Inferior parietal cortex (tissue), 1 donor: ENCODE data around the gene XXYLT1.

Experiments used
- DNase-seq: peaks from one replicate; pipeline ENCODE4 v3.0.0-alpha.2; 2016; ENCODE audit errors: extremely low spot score

The XXYLT1 gene

GRCh38 chr3:195131176-195131575 is 139.8 kb downstream of the XXYLT1 start:
- DNase-seq, result no peak

- no peak for DNase-seq
These were observed 141.1 kb downstream of the XXYLT1 start for GRCh38 chr3:195129644-195130492.

- DNase-seq, result no peak
These were observed 141.8 kb downstream of the XXYLT1 start for GRCh38 chr3:195129072-195129643.

- DNase-seq, result no peak
These were observed 142.5 kb downstream of the XXYLT1 start for GRCh38 chr3:195128255-195129071.

DNA sequence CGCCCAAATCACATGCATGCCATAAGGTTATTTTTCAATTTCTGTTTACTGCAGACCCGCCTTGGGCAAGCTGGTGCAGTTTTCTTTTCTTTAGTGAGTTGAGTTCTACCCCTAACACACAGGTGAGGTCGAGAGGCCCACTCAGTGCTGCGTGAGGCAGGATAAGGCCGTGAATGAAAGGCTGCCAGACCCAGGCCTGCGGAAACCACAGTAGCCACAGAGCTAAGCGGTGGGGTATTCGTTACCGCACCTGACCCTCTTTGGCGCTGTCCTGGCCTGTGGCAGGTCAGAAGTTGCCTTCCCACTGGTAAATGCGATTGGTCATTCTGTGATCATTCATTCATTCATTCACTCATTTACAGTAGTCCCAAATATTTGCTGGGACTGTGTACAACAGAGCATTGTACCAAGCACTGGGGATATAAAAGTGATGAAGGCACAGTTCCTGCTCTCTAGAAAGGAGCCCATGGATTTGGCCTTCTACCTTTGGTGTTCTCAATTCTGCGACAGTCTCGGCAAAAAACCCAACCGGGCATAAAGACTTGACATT is 144.8 kb downstream of the XXYLT1 start:
- DNase-seq, result no peak

DNA sequence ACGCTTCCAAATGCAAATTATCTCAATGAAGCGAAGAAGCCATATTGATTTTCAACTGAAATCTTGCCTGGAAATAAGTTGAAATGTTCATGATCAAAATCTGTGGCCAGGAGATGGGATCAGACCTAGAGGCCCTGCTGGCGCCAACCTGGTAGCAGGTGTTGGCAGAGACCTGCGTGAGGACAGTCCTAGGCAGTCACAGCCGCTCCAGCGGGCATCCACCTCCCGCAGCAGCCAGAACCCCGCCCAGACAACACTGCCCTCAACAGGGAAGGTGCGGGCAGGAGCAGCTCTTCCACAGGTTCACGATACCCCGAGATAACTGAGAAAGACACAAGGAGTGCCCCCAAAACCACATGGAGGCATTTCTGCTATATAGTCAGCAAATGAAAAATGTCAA is 145.3 kb downstream of the XXYLT1 start:
- no peak for DNase-seq

- DNase-seq, result no peak
These were observed 146.5 kb downstream of the XXYLT1 start for GRCh38 chr3:195124378-195124992.

DNA sequence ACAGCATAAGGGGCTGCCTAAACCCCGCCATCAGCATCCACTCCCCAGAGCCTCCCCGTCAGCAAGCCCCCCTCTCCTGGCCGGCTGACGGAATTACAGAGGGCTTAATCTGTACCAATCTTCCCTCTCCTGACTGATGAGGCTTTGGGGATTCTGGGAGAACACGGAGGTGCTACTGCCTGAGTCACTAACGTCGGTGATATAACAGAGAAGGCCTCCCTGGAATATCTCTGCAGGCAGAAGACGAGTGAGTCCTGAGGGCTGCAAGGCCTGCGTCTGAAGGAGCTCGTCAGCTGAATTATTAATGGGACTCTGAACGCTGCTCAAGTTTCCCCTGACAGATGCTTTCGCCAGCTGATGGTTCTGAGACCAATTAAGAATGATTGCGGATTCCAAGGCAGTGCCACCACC is 147.7 kb downstream of the XXYLT1 start:
- DNase-seq, result no peak

DNA sequence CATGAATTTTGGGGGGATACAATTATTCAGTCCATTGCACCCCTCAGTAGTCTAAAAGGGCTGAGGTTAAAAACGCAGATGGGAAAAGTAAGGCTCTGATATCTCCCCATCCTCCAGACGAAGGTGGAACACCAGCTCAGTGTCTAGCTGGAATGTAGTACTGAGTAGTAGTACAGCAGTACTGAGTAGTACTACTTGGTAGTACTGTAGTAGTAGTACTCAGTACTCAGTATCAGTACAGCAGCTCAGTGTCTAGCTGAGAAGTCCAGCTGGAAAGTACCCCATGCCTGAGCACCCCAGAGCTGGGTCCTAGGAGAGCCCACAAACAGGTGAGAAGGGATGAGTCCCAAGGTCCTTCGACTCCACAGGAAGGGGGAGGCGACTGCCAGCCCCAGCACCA is 148.7 kb downstream of the XXYLT1 start:
- no peak for DNase-seq

DNA sequence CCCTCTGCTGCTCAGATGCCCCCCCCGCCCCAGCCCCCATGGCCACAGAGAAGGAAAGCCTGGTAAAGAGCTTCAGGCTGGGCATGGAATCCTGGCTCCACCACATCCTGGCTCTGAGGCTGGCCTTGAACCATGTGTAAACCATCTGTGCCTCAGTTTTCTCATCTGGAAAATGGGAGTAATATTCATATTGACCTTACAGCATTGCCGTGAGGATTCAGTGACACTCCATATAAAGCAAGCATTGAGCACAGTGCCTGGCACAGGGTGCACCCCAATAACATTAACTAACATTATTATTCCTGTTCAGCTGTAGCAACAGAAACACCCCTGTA is 150.7 kb downstream of the XXYLT1 start:
- no peak for DNase-seq

DNA sequence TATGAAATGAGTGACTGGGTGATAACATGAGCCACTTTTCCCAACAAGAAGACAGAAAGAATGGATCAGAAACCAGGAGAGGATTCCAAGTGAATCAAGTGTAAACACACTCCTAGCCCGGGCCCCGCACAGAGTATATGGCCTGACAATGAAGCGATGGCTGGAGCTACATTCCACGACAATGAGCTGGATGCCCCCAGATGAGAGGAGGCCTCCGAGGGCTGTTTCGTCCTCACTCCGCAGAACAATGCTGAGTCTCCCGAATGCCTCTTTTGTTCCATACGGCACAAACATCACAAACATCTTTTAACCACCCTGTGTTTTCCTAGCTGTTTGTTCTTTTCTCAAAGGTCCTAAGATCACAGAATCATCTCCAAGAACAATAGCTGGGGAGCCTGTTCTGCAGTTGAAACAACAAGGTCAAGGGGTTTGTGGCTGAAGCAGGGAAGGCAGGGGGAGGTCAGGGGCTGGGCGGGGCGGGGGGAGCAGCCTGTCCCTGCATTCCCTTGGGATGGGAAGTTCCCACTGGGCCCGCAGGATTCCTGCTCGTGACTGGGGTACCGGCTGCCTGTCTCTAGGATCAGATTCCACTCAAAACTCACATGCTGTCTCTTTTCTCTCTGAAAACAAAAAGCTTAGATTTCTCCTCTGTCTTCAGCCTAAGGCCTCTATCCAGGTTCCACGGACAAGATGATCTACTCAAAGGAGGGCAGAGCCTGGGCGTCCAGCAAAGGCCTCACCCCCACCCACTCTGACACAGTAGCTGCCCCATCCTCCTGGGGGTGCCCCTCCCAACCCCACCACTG is 151.3 kb downstream of the XXYLT1 start:
- no peak for DNase-seq

DNA sequence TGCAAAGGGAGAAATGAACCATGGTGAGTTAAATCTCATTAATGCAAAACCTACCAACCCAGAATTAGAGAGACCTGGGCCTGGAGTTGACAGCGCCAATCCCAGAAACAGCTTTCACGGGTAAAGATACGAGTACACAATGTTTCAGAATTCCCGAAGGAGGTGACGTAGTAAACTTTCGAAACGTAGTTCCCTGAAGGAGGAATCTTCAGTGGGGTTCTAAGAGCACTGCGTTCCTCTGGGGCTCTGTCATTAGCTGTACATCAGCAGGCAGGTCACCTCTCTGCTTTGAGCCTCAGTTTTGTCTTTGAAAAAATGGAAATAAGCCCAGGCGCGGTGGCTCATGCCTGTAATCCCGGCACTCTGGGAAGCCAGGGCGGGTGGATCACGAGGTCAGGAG is 152.3 kb downstream of the XXYLT1 start:
- no peak for DNase-seq

DNA sequence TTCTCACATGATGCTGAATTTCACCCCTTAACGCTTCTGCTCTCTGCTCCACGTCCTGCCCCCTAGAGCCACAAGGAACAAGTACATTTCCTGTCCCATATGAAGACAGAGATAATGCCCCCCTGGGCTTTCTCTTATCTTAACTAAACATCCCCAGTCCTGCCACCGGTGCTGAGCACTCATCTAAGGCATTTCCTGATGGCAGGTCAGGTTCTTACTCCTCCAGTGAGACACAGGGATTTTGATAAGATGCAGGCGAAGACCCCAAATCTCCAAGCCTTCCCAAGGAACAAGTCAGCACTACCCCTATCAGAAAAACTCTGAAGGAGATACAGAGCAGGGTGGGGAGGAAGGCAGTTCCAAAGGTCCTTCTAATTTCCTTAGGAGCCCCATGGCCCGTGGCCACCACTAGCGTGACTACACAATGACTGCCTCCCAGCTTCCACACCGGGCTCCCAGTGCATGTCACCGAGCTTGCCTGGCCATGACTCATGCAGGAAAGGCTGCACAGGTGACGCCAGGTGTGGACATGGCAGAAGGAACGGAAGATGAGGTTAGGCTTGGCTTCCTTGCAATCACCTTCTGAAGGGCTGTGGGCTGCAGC is 152.9 kb downstream of the XXYLT1 start:
- no peak for DNase-seq

DNA sequence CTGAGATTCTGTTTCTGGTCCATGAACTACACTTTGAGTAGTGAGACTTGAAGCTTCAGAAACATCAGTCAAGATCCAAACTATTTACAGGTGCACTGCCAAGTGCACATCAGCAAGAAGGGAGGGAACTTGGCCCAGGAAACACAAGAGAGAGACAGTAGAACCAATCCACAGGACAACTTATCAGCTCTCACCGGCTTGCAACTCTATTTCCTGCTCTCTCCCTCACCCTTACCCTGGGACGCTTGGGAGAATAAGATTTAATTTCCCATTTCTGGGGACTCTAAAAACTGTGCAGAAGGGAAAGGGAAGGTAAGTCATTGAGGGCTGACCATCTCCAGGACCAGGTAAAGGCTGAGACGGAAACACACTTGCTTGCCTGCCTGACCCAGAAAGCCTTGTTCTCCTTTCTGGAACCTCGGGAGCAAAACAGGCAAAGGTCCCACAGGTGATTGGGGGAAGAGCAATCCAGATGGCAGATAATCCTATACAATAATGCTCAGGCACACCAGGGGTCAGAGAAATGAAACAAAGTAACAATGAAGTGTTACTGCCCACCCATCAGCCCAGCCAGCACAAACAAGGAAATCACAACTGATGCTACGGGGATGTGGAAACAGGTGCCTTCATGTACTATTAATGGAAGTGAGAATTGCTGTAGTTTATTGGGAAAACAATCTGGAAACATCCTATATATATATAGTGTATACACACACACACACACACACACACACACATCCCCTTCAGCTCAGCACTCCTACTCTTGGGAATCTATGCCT is 154.4 kb downstream of the XXYLT1 start:
- no peak for DNase-seq

DNA sequence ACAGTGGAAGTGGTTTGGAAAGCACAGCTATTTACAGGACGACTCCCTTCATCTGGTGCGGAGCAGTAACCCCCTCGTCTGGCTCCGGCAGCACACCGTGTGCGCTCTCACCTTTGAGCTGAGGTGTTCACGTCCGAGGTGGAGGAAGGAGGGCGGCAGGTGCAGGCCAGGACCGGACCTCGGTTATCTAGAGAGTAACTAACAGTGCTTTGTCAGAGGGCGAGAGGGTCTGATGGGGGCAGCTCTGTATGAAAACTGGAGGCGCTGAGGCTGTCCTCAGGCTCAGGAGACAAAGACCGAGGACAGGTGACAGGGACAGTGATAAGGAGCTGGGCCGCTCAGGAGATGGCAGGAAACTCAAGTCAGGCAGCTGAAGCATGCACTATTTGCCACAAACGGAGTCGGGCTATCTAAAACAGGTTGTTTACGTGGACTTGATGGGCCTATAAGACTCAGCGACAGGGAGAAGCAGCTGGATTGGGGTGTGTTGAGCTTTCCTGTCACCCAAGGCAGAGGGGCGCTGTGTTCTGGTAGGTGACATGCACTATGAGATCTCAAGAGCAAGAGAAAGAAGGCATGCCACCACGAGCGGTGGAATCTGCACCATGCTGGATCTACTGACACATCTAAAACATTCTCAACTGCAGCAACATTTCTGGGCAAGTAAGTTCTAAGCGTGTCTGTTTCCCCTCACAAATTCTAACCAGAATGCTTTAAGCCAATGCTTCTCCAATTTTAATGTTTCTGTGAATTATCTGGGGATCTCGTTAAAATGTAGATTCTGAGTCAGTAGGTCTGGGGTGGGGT is 155.2 kb downstream of the XXYLT1 start:
- no peak for DNase-seq

GRCh38 chr3:195114786-195115599 is 156.0 kb downstream of the XXYLT1 start:
- DNase-seq, result no peak

DNA sequence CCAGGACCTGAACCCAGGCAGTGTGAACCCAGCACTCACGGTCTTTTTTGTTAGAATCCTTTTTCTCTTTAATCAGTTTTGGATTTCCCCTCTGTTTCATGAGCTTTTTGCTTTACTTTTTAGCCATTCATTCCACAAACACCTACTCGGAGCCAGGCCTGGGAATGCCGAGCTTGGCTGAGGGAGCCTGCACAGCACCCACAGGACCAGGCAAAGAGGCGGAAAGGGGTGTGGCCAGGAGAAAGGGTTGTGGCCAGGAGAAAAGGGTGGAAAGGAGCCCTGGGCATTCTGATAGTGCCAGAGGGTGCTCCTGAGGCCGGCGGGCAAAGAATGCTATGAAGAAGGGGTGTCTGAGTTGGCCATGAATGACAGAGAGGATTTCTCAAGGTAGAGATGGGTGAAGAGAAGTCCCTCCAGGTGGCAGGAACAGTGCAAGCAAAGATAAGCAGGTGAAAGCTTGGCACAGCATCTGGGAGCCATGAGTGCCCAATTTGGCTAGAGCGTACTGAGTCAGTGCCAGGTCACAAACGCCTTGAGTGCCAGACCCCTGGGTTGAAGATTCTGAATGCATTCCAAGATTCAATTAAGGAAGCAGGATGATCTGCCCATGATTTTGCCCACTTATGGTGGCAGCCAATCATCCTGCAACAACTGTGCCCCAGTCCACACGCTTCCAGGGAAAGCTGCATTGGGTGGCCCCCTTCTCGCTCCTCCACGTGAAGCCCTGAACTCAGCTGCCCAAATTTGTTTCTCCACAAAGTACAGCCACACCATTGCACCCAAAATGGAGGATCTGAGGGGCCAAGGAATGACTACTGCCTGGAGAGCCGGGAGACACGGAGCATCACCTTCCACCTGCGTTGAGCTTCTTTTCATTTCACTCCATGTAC is 157.2 kb downstream of the XXYLT1 start:
- no peak for DNase-seq
